ENCODE results near the gene GPR42. TPM values are rescaled to one million over a fixed set of nuclear protein-coding genes. Genes with fewer than 3 reads are reported as not detected.

Gene GPR42
- total and polyA plus RNA-seq, 2 experiments from 2014 or later, result not detected

DNA sequence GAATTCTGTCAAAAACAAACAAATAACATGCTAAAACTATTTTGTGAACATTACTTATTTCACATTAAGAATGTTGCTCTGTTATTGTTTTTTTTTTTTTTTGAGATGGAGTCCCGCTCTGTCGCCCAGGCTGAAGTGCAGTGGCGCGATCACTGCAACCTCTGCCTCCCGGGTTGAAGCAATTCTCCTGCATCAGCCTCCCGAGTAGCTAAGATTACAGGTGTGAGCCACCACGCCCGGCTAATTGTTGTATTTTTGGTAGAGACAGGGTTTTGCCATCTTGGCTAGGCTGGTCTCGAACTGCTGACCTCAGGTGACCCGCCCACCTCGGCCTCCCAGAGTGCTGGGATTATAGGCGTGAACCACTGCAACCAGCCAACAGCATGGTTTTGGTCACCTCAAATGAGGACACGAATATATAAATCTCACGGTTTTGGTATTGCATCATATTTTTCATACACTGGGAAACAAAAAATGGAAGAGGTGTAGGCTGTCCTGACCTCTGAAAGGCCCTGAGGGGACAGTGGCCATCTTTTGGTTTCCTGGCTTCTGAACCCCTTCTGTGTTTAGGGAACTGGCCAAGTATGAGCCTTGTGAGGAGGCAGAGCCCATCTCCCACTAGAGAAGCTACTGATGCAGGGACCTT, 25.5 kb downstream of the GPR42 start:
- Histone ChIP-seq H3K4me2 (no peak overlapping the region), H3K4me3 (no peak overlapping the region), H2AFZ (no peak overlapping the region), H3K36me3 (replicated peaks; ENCODE audit: insufficient read depth, low read depth) (no peaks in the 10 kb centered on the region), H4K20me1 (ENCODE audit: insufficient read depth, poor library complexity, severe bottlenecking) (no peaks in the 10 kb centered on the region), H3K27ac (peak overlapping the region; percentile 38), H3K9me3 (ENCODE audit: low read depth) (no peaks in the 10 kb centered on the region), H3K4me1 (ENCODE audit: insufficient read depth) (no peaks in the 10 kb centered on the region), H3K9me2 (replicated peaks; ENCODE audit: insufficient read depth) (no peaks in the 10 kb centered on the region), H3K79me2 (no peaks in the 10 kb centered on the region), H3K27me3 (no peaks in the 10 kb centered on the region)
- 94% methylated on average over 14 of the region's 14 CpGs for WGBS (ENCODE audit: low lambda C conversion rate, missing lambda C conversion rate)
- no peak for DNase-seq (ENCODE audit: low spot score)
- TF ChIP-seq, protein P1, sequence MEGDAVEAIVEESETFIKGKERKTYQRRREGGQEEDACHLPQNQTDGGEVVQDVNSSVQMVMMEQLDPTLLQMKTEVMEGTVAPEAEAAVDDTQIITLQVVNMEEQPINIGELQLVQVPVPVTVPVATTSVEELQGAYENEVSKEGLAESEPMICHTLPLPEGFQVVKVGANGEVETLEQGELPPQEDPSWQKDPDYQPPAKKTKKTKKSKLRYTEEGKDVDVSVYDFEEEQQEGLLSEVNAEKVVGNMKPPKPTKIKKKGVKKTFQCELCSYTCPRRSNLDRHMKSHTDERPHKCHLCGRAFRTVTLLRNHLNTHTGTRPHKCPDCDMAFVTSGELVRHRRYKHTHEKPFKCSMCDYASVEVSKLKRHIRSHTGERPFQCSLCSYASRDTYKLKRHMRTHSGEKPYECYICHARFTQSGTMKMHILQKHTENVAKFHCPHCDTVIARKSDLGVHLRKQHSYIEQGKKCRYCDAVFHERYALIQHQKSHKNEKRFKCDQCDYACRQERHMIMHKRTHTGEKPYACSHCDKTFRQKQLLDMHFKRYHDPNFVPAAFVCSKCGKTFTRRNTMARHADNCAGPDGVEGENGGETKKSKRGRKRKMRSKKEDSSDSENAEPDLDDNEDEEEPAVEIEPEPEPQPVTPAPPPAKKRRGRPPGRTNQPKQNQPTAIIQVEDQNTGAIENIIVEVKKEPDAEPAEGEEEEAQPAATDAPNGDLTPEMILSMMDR (IDR thresholded peaks at IDR 0.05; ENCODE audit: poor library complexity), result no peak
- TF ChIP-seq EZH2phosphoT487 (IDR thresholded peaks at IDR 0.05; ENCODE audit: low read depth, severe bottlenecking, unreplicated experiment) (no peak), EZH2 (IDR thresholded peaks at IDR 0.05; ENCODE audit: borderline replicate concordance) (no peak)

DNA sequence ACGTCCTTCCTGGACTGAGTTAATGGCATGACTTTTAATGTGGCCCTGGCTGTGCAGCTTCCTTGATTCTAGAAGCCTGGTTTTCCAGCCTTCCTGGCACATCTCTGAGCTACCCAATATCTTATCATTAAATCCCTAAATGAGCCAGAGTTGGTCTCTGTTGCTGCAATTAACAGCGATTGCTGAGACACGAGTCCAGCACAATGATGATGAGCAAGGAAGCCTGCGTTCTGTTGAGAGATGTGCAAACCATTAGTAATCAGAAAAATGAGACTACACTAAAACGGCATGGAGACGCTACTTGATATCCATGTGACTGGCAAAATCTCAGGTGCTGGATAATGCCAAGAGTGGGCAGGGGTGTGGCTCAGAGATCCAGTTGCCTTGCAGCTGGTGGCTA, 26.2 kb downstream of the GPR42 start:
- Histone ChIP-seq H3K4me1 (ENCODE audit: insufficient read depth) (no peaks in the 10 kb centered on the region), H3K79me2 (no peaks in the 10 kb centered on the region), H3K27me3 (no peaks in the 10 kb centered on the region), H4K20me1 (ENCODE audit: insufficient read depth, poor library complexity, severe bottlenecking) (no peaks in the 10 kb centered on the region), H3K4me3 (no peak overlapping the region), H3K9me2 (replicated peaks; ENCODE audit: insufficient read depth) (no peaks in the 10 kb centered on the region), H3K36me3 (replicated peaks; ENCODE audit: insufficient read depth, low read depth) (no peaks in the 10 kb centered on the region), H3K4me2 (no peak overlapping the region), H3K27ac (no peak overlapping the region), H3K9me3 (ENCODE audit: low read depth) (no peaks in the 10 kb centered on the region), H2AFZ (no peak overlapping the region)
- WGBS (ENCODE audit: low lambda C conversion rate, missing lambda C conversion rate), result 59% methylated on average over 6 of the region's 6 CpGs
- no peak for DNase-seq (ENCODE audit: low spot score)
- TF ChIP-seq, protein P1 (IDR thresholded peaks at IDR 0.05; ENCODE audit: poor library complexity), result no peak
- TF ChIP-seq EZH2 (IDR thresholded peaks at IDR 0.05; ENCODE audit: borderline replicate concordance) (no peak), EZH2phosphoT487 (IDR thresholded peaks at IDR 0.05; ENCODE audit: low read depth, severe bottlenecking, unreplicated experiment) (no peak)

DNA sequence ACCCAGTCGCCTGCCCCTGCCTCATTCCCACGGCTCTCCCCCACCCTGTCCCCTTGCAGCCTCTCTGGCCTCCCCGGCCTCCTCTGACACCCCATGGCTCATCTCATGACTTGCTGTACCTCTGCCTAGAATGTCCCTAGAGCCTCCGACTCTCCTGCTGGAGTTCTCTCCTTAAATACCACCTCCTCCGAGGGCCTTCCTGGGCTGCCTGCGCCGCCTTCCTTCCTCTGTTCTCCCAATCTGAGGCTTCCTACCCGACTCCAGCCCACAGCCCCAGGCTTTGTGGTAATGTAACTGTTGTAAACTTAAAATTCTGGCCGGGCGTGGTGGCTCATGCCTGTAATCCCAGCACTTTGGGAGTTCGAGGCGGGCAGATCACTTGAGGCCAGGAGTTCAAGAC, 27.7 kb downstream of the GPR42 start:
- Histone ChIP-seq H2AFZ (no peak overlapping the region), H3K36me3 (replicated peaks; ENCODE audit: insufficient read depth, low read depth) (no peaks in the 10 kb centered on the region), H3K79me2 (no peaks in the 10 kb centered on the region), H3K27me3 (no peaks in the 10 kb centered on the region), H3K4me1 (ENCODE audit: insufficient read depth) (no peaks in the 10 kb centered on the region), H3K9me3 (ENCODE audit: low read depth) (no peaks in the 10 kb centered on the region), H3K4me3 (no peak overlapping the region), H3K4me2 (no peak overlapping the region), H4K20me1 (ENCODE audit: insufficient read depth, poor library complexity, severe bottlenecking) (no peaks in the 10 kb centered on the region), H3K9me2 (replicated peaks; ENCODE audit: insufficient read depth) (no peaks in the 10 kb centered on the region), H3K27ac (no peak overlapping the region)
- TF ChIP-seq EZH2phosphoT487 (IDR thresholded peaks at IDR 0.05; ENCODE audit: low read depth, severe bottlenecking, unreplicated experiment) (no peak), EZH2 (IDR thresholded peaks at IDR 0.05; ENCODE audit: borderline replicate concordance) (no peak)
- TF ChIP-seq, protein P1 (IDR thresholded peaks at IDR 0.05; ENCODE audit: poor library complexity), result no peak
- no peak for DNase-seq (ENCODE audit: low spot score)
- 92% methylated on average over 11 of the region's 12 CpGs for whole genome bisulfite sequencing (ENCODE audit: low lambda C conversion rate, missing lambda C conversion rate)

All from hepatocyte (in vitro differentiated cells).